Activated CD4-positive, alpha-beta memory T cell treated with anti-CD3 and anti-CD28 coated beads, Interleukin-2, amount 10 ng/mL, durations not matched to agents 7 days and 5 days (primary cell): ENCODE data around the gene EXOC3L2. TPM values are rescaled to one million over a fixed set of nuclear protein-coding genes. Genes with fewer than 3 reads are reported as not detected.
"Not testable (repeated sequence)": the region's sequence is repeated elsewhere in the genome, so short reads cannot be mapped to it uniquely, and the experiment has no call there.

Experiments used
- CTCF ChIA-PET: fragments of 350-600 bp; sonication (Branson Sonifier 250); formaldehyde crosslinking; loops from one replicate; lab custom pipeline; 2021; ENCODE audit warnings: antibody characterized with exemption, inconsistent platforms; lab: Charles Lee
- POLR2A ChIA-PET: fragments of 350-600 bp; sonication (Branson Sonifier 250); formaldehyde crosslinking; loops from one replicate; lab custom pipeline; 2021; ENCODE audit warnings: antibody characterized with exemption; lab: Charles Lee
- DNase-seq: peaks from one replicate; pipeline ENCODE4 v3.0.0-alpha.2; 2020
- H3K27ac Mint-ChIP-seq: one replicate; pipeline ENCODE4 v1.8.0; 2021; ENCODE audit warnings: mild to moderate bottlenecking, mixed read lengths
- H3K27me3 Mint-ChIP-seq: one replicate; pipeline ENCODE4 v1.8.0; 2021; ENCODE audit warnings: mixed read lengths
- H3K36me3 Mint-ChIP-seq: one replicate; pipeline ENCODE4 v1.8.0; 2021; ENCODE audit warnings: low read depth, mixed read lengths
- H3K4me1 Mint-ChIP-seq: one replicate; pipeline ENCODE4 v1.8.0; 2021; ENCODE audit warnings: mixed read lengths
- H3K4me3 Mint-ChIP-seq: one replicate; pipeline ENCODE4 v1.8.0; 2021; ENCODE audit warnings: mild to moderate bottlenecking, mixed read lengths
- H3K9me3 Mint-ChIP-seq: one replicate; pipeline ENCODE4 v1.8.0; 2021; ENCODE audit warnings: mixed read lengths
- total RNA-seq, 2 experiments: library from RNA; stranded (reverse); gene quantifications; one replicate each; pipeline ENCODE4 v1.2.3, GENCODE V29; 2021

The EXOC3L2 gene
- total RNA-seq, 2 experiments from 2014 or later = not detected

GRCh38 chr19:45271098-45271734 lies 26.0 kb upstream of the EXOC3L2 start:
- CTCF ChIA-PET = no interaction called here
- POLR2A ChIA-PET = no interaction called here
- Mint-ChIP-seq H3K27me3 (no peaks in the 10 kb centered on the region), H3K9me3 (no peaks in the 10 kb centered on the region), H3K36me3 (peaks cover 3% of the 10 kb centered on the region), H3K4me1 (no peaks in the 10 kb centered on the region), H3K27ac (no peak overlapping the region), H3K4me3 (no peak overlapping the region)
- DNase-seq = no peak

GRCh38 chr19:45269939-45270338 lies 24.7 kb upstream of the EXOC3L2 start:
- H3K9me3 Mint-ChIP-seq, DNase-seq, POLR2A ChIA-PET, H3K27ac Mint-ChIP-seq, H3K4me1 Mint-ChIP-seq, CTCF ChIA-PET, H3K27me3 Mint-ChIP-seq, H3K36me3 Mint-ChIP-seq, H3K4me3 Mint-ChIP-seq: not testable (repeated sequence)

- H3K27ac Mint-ChIP-seq = no peak overlapping the region
- ChIA-PET CTCF (no interaction called here), POLR2A (no interaction called here)
- H3K9me3 Mint-ChIP-seq = no peaks in the 10 kb centered on the region
- H3K4me1 Mint-ChIP-seq = no peaks in the 10 kb centered on the region
- peaks cover 2% of the 10 kb centered on the region for H3K36me3 Mint-ChIP-seq
- no peak overlapping the region for H3K4me3 Mint-ChIP-seq
- H3K27me3 Mint-ChIP-seq = no peaks in the 10 kb centered on the region
- DNase-seq = no peak
Measured at GRCh38 chr19:45267296-45267695, 22.1 kb upstream of the EXOC3L2 start.

- H3K9me3 Mint-ChIP-seq = no peaks in the 10 kb centered on the region
- ChIA-PET POLR2A (no interaction called here), CTCF (no interaction called here)
- no peaks in the 10 kb centered on the region for H3K4me1 Mint-ChIP-seq
- H3K27ac Mint-ChIP-seq = no peak overlapping the region
- no peaks in the 10 kb centered on the region for H3K36me3 Mint-ChIP-seq
- DNase-seq = no peak
- no peaks in the 10 kb centered on the region for H3K27me3 Mint-ChIP-seq
- no peak overlapping the region for H3K4me3 Mint-ChIP-seq
Measured at GRCh38 chr19:45265375-45265774, 20.2 kb upstream of the EXOC3L2 start.

GRCh38 chr19:45264781-45265317 lies 19.6 kb upstream of the EXOC3L2 start:
- DNase-seq = no peak
- Mint-ChIP-seq H3K4me3 (no peak overlapping the region), H3K27ac (no peak overlapping the region), H3K27me3 (no peaks in the 10 kb centered on the region), H3K9me3 (no peaks in the 10 kb centered on the region), H3K36me3 (no peaks in the 10 kb centered on the region), H3K4me1 (no peaks in the 10 kb centered on the region)
- ChIA-PET POLR2A (no interaction called here), CTCF (no interaction called here)

GRCh38 chr19:45263013-45263412 lies 17.8 kb upstream of the EXOC3L2 start:
- H3K4me1 Mint-ChIP-seq = no peaks in the 10 kb centered on the region
- POLR2A ChIA-PET = no interaction called here
- no peaks in the 10 kb centered on the region for H3K9me3 Mint-ChIP-seq
- CTCF ChIA-PET = no interaction called here
- no peaks in the 10 kb centered on the region for H3K36me3 Mint-ChIP-seq
- H3K4me3 Mint-ChIP-seq = no peak overlapping the region
- H3K27me3 Mint-ChIP-seq = no peaks in the 10 kb centered on the region
- no peak for DNase-seq
- no peak overlapping the region for H3K27ac Mint-ChIP-seq

- ChIA-PET POLR2A (no interaction called here), CTCF (no interaction called here)
- no peaks in the 10 kb centered on the region for H3K4me1 Mint-ChIP-seq
- H3K9me3 Mint-ChIP-seq = no peaks in the 10 kb centered on the region
- no peak overlapping the region for H3K27ac Mint-ChIP-seq
- DNase-seq = no peak
- H3K4me3 Mint-ChIP-seq = no peak overlapping the region
- H3K27me3 Mint-ChIP-seq = no peaks in the 10 kb centered on the region
- no peaks in the 10 kb centered on the region for H3K36me3 Mint-ChIP-seq
Measured at GRCh38 chr19:45262570-45262969, 17.4 kb upstream of the EXOC3L2 start.

GRCh38 chr19:45258862-45259261 lies 13.7 kb upstream of the EXOC3L2 start:
- H3K4me3 Mint-ChIP-seq = no peak overlapping the region
- peaks cover 6% of the 10 kb centered on the region for H3K4me1 Mint-ChIP-seq
- POLR2A ChIA-PET = no interaction called here
- H3K36me3 Mint-ChIP-seq = no peaks in the 10 kb centered on the region
- DNase-seq = no peak
- H3K27ac Mint-ChIP-seq = no peak overlapping the region
- CTCF ChIA-PET = no interaction called here
- no peaks in the 10 kb centered on the region for H3K9me3 Mint-ChIP-seq
- no peaks in the 10 kb centered on the region for H3K27me3 Mint-ChIP-seq

GRCh38 chr19:45256836-45257235 lies 11.6 kb upstream of the EXOC3L2 start:
- CTCF ChIA-PET = interaction anchor here (1.3 kb wide), 1 partner anchor 83 kb away, joined by 3 read pairs; no protein-coding TSS in a partner anchor
- POLR2A ChIA-PET = no interaction called here
- Mint-ChIP-seq H3K27me3 (no peaks in the 10 kb centered on the region), H3K27ac (no peak overlapping the region), H3K4me3 (no peak overlapping the region), H3K9me3 (no peaks in the 10 kb centered on the region), H3K36me3 (no peaks in the 10 kb centered on the region), H3K4me1 (peaks cover 25% of the 10 kb centered on the region)
- DNase-seq = no peak

- Mint-ChIP-seq H3K9me3 (no peaks in the 10 kb centered on the region), H3K27ac (no peak overlapping the region), H3K4me3 (no peak overlapping the region), H3K4me1 (peaks cover 27% of the 10 kb centered on the region), H3K27me3 (peaks cover 1% of the 10 kb centered on the region), H3K36me3 (no peaks in the 10 kb centered on the region)
- DNase-seq = no peak
- CTCF ChIA-PET = no interaction called here
- POLR2A ChIA-PET = no interaction called here
Measured at GRCh38 chr19:45255611-45256157, 10.5 kb upstream of the EXOC3L2 start.

GRCh38 chr19:45254044-45254531 lies 8.9 kb upstream of the EXOC3L2 start:
- DNase-seq = no peak
- no peak overlapping the region for H3K4me3 Mint-ChIP-seq

GRCh38 chr19:45253396-45254027 lies 8.3 kb upstream of the EXOC3L2 start:
- Mint-ChIP-seq H3K27ac (peak overlapping the region; percentile 40), H3K9me3 (no peaks in the 10 kb centered on the region), H3K27me3 (peaks cover 10% of the 10 kb centered on the region), H3K4me3 (peak overlapping the region; percentile 81), H3K4me1 (peaks cover 33% of the 10 kb centered on the region), H3K36me3 (no peaks in the 10 kb centered on the region)
- POLR2A ChIA-PET = interaction anchor here (1.5 kb wide), 1 partner anchor 225 kb away, joined by 3 read pairs; no protein-coding TSS in a partner anchor
- CTCF ChIA-PET = interaction anchor here (0.7 to 0.8 kb wide), 2 partner anchors 85 to 128 kb away, joined by 3 read pairs; no protein-coding TSS in a partner anchor
- peak; percentile 29 for DNase-seq

More at GRCh38 chr19:45254044-45254531, 8.9 kb upstream of the EXOC3L2 start:
- Mint-ChIP-seq H3K36me3 (no peaks in the 10 kb centered on the region), H3K4me1 (peaks cover 31% of the 10 kb centered on the region), H3K27me3 (peaks cover 10% of the 10 kb centered on the region), H3K27ac (peak overlapping the region; percentile 40), H3K9me3 (no peaks in the 10 kb centered on the region)
- ChIA-PET CTCF (interaction anchor here (0.7 to 0.8 kb wide), 2 partner anchors 85 to 129 kb away, joined by 3 read pairs; no protein-coding TSS in a partner anchor), POLR2A (no interaction called here)
